CD4-positive, alpha-beta T cell treated with Interleukin-12 subunit alpha and Interleukin-12 subunit beta, for 1 hour (primary cell): ENCODE results near the gene DMXL1.

Experiments used
- DNase-seq: peaks from one replicate; pipeline ENCODE4 v3.0.0-alpha.2; 2020

The DMXL1 gene

DNA sequence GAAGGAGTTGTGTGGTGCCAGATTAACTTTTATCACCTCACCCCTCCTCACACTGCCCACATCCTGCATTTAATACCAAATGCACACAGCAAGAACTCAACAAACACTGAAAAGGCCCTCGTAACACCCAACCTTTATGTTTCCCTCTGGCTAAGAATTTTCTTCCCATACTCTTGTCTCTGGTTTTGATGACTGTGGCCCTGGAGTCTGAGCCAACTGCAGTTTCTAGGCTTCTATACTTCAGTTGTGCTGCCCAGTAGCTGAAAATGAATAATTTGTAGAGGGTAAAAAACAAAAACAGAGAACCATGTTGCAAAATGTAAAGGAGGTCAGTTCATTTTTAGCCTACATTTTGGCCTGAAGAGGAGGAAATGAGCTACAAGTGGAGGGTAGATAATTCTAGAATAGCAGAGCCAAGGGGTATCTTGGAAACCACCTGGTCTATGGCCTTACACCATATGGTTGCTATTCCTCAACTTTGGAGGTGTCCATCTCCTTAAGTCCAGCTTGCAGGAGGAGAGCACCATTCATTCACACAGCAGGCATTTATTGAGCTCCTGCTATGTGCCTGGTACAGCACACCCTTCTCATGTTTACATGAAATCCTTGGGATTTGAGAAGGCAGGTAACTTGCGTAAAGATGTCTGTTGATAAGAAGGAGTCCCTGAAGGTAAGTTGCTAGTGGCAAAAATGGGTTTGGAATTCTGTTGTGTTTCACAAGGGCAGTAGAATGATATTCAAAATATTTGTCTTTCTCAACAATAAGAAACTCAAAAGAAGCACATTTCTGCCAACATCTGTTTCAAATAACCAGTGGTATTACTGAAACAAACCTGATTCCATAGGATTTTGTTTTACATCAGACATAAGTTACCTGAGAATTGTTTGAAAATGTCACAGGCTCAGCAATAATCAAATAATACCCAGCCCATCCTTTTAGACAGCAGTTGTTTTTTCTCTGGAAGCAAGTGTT, 201.2 kb downstream of the DMXL1 start:
- peak; percentile 45 for DNase-seq

DNA sequence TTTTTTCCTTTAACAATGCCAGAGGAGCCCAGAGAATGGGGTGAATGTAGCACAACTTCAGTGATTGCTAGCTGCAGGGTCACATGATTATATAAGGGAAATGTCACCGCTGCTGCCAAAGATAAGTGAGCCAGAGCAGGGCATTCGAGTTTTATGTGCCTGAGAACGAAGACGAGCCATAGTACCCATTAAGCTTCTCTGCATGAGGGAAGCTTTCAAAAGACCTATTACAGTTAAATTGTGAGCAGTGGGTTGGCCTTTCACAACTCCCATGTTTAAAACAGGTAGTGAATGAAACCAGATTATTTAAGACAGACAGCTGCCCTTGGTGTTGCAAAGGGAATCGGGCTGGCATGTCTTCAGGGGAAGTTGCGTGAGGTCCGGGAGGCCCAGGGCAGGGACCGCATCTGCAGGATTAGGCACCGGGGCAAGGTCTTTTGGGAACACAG, 202.5 kb downstream of the DMXL1 start:
- peak; percentile 48 for DNase-seq

DNA sequence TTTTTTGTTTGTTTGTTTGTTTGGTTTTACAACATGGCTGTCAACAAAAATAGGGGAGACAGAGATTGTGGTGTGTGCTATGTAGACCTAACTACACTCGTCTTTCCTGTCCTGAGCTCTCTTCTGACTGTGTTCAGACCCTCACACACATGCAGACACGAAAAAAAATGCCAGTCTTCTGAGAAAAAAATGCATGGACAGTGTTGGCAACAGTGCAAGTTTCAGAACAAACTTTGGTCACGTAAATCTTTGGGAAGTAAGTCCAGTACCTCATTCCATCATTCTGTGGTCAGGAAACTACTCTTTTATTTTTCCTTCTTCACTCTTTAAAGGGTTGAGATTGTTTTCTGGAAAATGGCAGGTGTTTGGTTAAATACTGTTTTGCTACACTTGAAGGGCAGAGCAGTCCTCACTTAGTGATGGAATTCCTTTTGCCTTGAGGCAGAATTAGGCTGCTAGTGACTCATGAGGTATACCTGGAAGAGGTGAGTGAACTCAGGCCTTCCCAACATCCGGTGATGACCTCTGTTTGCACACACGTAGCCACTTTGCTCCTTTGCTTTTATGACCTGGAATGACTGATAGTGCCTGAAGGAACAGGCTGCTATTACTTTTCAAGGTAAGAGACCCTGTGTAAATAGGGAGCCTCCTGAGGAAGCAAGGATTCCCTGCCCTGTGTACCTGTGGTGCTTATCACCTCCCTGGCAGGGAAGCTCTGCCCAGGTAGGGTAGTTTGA, 203.3 kb downstream of the DMXL1 start:
- DNase-seq = no peak

DNA sequence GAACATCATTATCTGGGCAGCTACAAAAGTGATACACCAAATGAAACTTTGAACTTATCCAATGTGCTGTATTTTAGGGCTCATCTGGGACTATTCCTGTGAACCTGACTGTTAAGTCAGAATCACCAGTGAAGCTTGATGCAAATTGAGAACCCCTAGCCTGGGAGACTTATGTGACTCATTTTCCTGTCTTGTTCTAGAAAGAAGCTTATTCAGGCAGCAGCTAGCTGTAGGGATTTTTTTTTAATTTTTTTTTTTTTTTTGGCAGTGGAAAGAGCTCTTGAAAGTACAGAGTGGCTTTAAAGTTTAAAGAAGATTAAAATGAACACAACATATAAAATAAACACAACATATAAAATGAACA, 203.9 kb downstream of the DMXL1 start:
- DNase-seq = peak; percentile 65

DNA sequence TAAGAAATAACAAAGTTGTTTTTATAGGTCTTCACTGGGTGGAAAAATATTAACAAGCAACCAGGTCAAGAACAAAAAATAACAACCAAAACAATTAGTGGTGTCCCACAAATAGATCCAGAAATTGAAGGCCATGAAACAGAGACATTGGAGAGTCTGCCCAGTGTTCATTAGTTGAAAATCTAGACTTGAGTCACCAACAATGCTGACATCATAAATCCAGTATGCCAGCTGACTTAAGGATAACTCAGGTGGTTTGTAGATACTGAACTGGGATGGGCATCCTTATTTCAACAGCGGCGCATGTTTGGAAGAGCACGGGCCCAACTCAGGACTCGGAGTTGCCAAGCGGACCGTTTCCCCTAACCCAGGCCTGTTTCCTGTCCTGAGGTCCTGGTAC, 204.3 kb downstream of the DMXL1 start:
- no peak for DNase-seq

DNA sequence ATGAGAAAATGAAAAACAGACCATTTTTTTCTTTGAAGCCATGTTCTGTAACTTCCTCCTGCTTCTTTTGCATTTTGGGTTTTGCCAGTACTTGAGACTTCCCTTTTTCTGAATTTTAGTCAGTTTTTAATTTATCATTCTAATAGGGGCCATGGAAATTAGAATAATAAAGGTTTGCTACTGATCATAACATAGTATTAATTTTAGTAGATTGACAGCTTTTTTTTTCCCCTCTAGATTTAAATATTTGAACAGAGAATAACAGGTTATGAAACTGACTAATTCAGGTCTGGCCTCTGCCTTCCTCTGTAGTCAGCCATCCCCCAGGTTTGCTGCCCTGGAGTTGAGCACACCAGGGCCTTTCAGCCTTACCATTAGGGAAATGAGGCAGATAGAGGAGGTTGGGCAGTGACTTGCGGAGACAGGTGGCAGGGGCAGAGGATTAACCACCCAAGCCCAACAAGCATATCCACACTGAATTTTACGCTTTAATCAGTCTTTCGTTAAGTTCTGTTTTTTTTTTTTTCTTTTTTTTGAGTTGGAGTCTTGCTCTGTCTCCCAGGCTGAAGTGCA, 204.8 kb downstream of the DMXL1 start:
- DNase-seq = no peak

DNA sequence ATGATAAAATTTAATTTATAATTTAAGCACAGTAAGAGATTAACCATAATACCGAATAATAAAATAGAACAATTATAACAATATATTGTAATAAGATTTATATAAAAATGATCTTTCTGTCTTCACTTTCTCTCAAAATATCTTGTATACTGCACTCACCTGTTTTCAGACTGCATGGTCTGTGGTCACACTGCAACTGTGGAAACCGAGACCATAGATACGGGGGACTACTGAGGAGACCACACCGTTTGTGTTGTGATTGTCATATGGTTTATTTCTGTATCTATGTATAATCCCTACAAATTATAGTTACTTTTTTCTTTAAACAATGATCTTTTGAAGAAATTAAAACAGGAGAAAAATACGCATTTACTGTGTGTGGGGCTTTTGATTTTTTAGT, 206.1 kb downstream of the DMXL1 start:
- no peak for DNase-seq

DNA sequence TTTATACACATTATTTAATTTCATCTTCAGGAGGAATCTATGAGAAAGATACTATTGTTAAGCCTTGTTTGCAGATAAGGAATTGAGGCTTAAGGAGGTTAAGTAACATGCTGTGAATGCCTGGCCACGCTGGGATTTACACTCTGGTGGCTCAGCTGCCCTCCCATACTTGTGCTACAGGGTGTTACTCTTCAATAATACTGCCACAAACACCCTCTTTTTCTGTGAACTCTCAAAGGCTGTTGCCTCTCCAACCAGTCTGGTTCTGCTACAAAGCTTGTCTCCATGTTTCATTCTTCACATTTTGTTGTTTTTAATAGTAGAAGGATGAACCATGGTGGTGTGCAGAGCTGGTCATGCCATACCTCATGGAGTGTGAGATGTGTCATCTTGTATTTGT, 208.2 kb downstream of the DMXL1 start:
- no peak for DNase-seq

DNA sequence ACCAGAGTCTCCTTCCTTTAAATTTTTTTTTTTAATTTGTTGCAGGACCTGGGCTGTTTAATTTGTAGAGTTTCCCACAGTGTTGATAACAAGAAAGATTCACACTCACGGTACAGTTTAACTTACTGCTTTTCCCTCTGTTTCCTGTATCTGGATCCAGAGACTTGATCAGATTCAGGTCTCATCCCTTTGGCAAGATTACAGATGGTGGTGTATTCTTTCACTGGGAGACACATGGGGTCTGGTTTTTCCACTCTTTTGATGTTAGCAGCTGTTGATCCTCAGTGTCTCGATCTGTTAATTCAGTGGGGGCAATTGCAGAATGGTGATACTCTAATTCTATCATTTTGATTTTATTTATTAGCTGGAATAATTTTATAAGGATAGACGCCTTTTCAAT, 209.5 kb downstream of the DMXL1 start:
- DNase-seq = no peak

DNA sequence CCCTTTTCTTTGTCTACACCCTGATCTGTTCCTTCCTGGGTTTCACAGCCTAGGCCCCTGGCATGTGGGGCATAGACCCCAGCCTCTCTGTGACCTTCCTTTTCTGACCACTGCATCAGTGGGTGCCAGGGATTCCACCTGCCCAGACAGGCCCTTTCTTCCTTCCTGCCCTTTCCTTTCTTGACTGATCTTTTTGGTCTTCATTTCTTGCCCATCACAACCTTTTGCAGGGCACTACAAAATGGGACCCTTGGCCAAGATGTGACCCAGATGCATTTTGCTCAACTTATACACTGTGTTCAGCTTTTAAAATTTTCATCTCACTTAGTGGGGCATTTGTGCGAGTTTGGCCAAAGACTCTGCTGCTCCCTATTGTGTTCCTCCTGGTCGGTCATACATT, 211.7 kb downstream of the DMXL1 start:
- DNase-seq = no peak

DNA sequence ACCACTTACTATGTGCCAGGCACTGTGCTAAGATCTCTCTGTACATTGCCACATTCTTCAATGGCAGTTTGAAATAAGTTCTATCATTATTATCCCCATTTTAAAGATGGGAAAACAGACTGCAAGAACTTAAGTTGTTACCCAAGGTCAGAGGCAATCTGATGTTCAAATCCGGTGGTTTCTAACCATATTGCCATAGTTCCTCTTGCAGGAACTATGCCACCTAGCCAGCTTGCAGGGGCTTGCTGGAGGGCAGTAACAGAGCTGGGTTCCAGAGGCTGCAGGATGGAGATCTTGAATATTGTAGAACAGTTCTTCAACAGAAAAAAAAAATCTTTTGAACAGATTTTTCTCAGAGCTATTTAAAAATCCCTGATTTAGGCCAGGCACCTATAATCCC, 213.1 kb downstream of the DMXL1 start:
- DNase-seq = no peak

DNA sequence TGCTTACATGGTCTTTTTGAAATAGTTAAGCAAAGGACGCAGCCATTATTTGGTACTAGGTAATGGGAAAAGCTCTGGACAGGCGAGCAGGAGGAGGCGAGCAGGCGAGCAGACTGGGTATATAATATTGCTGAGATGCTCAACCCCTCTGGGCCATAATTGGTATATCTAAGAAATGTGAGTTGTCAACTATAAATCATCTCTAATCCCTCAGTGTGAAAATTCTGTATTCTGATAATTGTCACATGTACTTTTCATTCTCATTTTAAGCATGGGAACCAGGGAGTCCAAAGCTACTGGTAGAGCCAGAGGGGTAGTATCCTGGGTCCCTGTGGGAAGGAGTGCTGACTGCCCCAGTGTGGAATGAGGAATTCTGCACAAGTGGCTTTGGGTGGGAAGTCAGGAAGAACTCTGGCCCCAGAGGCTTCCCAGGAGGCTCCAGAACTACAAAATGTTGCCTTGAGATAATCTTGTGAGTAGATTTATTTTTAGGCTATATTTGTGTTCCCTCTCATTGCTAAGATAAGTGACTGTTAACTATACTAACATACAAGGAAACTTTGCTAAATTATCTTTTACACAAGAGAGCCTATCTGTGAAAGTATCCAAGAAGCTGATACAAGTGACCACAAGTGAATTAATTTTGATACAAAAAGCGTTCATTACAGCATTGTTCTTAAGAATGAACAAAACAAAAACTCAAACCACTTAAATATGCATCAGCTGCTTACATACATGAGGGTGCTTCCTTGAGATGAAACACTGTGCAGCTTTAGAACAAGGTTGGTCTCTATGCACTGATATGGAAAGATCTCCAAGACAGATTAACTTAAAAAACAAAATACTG, 214.4 kb downstream of the DMXL1 start:
- DNase-seq = no peak

DNA sequence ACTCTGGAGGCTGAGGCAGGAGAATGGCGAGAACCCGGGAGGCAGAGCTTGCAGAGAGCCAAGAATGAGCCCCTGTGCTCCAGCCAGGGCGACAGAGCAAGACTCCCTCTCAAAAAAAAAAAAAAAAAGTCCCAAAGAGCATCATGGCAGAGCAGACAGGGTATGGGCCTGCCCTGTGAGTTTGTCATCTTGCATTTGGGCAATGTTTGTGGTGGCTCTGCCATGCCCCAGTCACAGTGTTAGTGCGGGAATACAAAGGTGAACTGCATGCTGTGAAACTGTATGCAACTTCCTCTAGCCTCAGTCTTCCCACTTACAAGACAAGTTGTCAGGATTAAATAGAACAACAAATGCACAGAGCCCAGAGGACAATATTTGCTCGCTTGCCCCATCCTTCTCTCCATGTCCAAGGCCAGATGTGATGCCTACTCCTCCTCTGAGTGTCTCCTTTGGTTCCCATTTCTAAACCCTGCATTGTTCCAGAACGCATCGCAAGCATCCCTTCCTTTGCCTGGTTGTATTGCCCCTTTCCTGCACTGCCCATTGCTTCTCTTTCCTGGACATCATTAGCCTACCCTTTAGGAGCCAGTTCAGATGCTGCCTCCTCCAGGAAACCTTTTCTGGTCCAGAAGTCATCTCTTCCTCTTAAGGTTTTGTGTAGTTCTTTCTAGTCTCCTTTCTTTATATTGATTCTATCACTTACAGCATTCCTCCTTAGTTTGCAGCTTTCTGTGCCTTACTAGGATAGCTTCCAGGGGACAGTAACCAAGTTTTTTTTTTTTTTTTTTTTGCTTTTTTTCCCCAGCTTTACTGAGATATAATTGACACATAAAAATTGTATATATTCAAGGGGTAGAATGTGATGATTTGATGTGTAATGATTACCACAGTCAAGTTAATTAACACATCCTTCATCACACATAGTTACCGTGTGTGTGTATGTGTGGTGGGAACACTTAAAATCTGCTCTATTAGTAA, 215.9 kb downstream of the DMXL1 start:
- DNase-seq = no peak

DNA sequence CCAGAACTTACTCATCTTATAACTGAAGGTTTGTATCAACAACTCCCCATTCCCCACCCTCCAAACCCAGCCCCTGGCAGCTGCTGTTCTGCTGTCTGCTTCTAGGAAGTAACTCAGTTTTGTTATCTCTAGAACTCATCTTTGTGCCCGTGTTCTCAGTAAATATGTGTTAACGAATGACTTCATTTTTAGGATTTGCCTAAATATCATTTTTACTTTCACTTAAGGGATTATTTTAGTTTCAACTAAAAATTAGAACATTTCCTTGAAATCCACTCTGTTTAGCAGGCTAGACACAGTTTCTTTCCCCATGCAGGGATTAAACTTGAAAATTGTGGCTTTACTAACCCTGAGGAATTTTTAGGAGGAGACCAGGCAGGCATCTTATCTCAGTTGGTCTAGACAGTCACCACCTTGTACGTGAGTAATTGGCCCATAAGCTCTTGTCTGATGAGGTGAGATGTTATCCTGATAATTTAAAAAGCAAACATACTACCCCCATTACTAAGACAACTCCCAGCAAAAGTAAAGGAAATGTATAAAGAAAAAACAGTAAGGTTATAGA, 216.7 kb downstream of the DMXL1 start:
- DNase-seq = peak; percentile 66

DNA sequence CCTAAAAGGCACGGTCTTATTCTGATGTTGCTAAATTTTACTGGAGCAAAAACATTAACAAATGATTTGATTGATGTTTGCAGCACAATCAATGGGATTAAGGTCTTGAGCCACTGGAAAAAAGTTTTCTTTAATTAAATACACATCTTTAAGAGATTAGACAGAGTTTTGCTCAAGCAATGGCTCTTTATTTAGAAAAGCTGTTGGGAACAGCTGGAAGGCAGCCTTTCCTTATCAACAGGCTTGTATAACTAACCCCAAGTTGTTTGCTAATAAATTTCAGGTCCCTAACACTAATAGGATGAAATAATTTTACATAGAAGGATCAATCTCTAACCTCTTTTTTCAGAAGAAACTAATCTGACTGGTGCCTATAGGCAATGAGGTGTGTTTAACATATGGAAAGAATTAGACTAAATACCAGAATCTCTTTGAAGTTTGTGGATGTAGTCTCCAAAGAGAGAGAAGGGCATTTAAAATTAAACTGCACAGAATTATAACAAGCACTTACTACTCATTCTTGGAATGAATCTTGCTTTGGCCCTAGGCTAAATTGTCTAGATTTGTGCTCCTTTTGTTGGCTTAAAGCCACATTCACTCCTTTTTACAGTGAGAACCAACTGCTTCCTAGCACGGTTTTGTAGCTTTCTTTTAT, 217.6 kb downstream of the DMXL1 start:
- no peak for DNase-seq

DNA sequence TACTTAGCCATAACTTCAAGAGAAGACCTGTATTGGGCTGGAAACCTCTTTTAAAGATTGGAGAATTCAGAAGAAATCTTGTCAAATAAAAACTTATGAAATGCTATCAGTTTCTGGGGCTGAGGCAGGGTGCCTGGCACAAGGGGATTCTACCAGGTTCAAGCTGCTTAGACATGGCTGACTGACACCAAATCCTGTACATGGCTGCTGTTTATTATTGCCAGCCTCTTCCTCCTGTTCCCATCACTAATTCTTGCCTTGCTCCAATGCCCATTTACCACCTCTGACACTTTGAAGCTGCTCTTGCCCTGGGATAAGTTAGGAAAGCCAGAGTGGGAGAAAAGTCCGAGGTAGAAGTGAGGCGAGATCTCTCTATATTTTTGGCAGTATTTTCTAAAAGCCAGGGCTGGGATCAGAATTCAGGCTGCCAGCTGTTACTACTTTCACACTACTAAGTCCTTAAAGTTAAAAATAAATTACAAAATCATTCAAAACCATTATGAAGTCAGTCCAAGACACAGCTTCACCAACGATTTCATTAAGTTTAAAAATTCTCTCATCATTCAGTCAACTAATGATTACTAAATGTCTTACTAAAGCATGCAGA, 218.7 kb downstream of the DMXL1 start:
- no peak for DNase-seq

DNA sequence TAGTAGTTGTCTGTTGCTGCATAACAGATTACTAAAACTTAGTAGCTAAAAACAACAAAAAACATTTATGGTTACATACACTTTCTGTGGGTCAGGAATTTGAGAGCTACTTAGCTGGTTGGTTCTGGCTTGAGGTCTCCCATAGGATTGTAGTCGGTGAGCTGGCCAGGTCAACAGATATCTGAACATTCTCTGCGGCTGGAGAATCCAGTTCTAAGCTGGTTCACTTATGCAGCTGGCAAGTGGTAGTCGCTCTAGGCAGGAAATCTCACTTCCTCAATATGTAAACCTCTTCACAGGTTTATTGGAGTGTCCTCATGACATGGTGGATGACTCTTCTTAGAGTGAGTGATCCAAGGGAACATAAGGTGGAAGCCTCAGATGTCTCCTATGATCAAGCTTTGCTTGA, 219.3 kb downstream of the DMXL1 start:
- peak; percentile 44 for DNase-seq

DNA sequence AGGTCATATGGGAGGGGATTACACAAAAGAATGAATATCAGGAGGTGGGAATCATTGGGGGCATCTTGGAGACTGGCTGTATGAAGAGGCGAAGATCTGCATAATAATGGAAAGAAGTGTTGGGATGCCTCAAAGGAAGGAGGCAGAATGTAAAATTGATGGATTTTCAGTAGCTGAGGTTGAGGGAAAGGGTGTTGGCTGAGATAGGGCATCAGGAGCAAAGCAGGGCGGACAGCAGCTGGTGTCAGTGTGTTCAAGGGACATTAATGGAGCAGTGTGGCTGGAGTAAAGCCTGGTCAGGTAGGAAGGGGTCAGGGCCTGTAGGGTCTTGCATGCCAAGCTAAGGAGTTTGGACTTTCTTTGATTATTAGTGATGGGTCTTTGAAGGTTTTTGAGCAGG, 219.7 kb downstream of the DMXL1 start:
- no peak for DNase-seq

DNA sequence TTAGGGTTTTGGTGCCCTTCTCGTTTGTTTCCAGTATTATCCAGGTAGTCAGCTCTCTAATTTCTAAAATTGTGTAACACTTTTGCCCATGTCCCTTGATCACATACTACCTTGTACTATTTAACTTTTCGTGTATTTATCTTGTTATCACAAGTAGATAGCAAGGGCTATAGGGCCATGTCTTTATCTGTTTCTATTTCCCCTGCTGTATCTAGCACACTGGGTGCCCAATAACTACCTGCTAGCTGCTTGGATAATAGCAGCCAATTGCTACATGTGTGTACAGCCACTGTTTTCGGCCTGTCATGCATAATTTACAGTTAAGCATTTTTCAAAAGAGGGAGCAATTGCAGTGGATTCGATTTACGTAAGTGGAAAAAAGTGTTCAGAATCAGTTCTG, 220.2 kb downstream of the DMXL1 start:
- no peak for DNase-seq

DNA sequence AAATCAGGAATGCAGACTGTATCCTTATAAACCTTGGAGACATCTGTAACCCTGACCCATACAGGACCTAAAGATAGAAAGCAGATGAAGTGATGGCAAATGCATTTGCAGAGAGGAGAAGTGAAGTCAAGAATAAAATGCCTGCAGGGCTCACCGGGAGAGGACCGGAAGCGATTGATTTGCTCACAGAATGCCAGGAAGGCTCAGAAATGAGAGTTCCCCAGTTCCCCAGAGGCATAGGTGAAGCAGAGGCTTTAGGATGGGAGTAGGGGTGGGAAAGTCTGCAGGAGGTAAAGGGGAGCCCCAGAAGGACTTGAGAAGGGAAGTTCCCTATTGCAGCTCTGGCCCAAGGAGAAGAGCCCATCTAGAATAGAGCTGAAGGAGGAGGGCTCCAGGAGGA, 221.0 kb downstream of the DMXL1 start:
- DNase-seq = no peak
